ENCODE data around the gene NISCH. TPM values are rescaled to one million over a fixed set of nuclear protein-coding genes. Genes with fewer than 3 reads are reported as not detected.

The NISCH gene
- total and polyA plus RNA-seq, 2 of the 8 experiments (the other 6 are each of a cell fraction or from before 2014, with no cell fraction given): 71.2 to 71.9 TPM

- TF ChIP-seq E2F6 (IDR thresholded peaks at IDR 0.05) (peak; percentile 65; the same call in 1 of the 2 replicates), ATF3 (IDR thresholded peaks at IDR 0.05; ENCODE audit: insufficient read depth, low read depth, low read length) (no peak), TEAD4 (IDR thresholded peaks at IDR 0.05; ENCODE audit: low read depth, low read length) (no peak), SP4 (IDR thresholded peaks at IDR 0.05; ENCODE audit: low read length) (peak; percentile 40; the same call in 1 of the 2 replicates), RAD21 (IDR thresholded peaks at IDR 0.05 in 1 of 2, conservative IDR thresholded peaks at IDR 0.05 in 1 of 2; ENCODE audit: low read depth in 2 of 2, low read length in 2 of 2) (peak; percentile 96 to 97), USF2 (IDR thresholded peaks at IDR 0.05; ENCODE audit: low read length) (no peak), BACH1 (IDR thresholded peaks at IDR 0.05; ENCODE audit: low read length) (peak; percentile 72), YY1 (IDR thresholded peaks at IDR 0.05; ENCODE audit: low read depth, low read length) (peak; percentile 62; the same call in 1 of the 2 replicates)
These were observed 8.5 kb upstream of the NISCH start (continued) for GRCh38 chr3:52446631-52447511.

Data from H1 (cell line).